ENCODE measurements around the gene ADCY4.

The ADCY4 gene

DNA sequence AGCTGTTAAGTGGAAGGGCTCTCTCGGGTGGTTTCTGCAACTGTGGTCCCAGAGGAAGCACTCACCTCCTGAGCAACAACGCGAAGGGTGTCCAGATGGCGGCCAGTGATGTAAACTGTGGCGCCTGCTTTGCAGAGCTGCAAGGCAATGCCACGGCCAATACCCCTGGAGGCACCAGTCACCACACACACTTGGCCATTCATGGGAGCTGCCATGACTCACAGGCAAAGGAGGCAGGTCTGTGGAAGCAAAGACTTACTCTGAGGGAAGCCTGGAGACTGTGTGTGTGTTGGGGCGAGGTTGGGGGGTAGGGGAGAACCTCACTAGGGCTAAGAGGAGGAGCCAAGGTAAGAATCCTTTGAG is 36.0 kb downstream of the ADCY4 start:
- DNase-seq (ENCODE audit: low read depth, low spot score), result no peak

DNA sequence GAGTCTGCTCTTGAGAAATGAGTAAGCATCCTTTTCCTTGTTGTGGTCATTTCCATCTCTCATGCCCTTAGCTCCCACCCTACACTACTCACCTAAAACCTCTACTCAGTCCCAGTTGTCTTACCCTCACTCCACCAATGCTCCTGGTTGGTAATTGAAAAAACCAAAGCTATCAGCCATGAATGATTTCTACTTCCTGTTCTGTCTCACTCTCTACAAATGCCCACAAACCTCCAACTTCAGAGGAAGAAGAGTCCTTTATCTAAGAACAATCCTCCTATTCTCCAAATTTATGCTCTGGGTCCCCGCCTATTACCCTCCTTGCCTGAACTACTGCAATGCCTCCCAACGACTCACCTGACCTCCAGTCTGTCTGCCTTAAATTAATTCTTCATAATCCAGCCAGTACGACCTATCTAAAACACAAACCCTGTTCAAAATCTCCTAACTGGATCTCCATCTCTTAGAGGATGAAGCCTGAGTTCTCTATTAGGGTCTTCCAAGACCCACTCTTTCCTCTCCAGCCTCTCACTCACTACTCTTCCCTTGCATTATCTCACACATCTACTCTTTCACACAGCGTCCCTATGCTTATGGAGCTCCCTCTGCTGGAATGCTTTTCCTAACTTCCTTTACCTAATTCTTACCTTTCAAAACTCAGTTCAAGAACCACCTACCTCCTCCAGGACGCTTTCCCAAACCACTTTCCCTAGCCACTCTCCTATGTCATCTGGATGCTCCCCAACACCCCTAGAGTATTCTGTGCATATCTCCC is 37.5 kb downstream of the ADCY4 start:
- no peak for DNase-seq (ENCODE audit: low read depth, low spot score)

DNA sequence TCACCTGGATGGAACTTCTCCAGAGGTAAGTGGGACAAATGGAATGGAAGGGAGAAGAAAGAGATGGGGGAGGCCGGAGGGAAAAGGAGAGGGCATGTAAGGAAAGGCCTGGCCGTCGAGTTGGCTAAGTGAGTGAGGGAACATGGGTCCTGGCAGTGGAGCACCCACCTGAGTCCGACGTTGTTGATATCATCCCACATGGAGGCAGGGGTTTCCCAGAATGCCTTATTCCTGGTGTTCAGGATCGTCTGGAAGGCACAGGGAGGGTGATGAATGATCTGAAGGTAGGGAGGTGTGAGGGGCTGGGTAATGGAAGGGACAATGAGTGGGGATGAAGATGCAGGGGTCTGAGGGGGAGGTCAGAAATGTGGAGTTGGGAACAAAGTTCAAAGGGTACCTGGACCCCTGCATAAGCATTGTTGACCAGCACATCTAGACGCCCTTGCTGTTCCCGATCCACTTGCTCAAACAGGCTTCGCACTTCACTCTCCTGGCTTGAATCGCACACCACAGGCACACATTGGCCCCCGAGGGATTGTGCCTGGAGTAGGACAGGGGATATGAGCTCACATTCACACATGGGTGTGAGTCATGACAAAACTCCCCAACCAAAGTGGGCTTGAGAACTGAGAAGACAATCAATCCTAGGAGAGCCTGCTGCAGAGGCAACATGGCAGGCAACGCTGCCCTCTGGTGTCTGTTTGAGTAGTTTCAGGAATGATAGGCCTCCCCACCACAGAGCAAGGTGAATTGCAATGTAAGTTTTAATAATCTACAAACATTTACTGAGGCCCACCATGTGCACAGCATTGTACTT is 38.3 kb downstream of the ADCY4 start:
- peak; percentile 47 for DNase-seq (ENCODE audit: low read depth, low spot score)

DNA sequence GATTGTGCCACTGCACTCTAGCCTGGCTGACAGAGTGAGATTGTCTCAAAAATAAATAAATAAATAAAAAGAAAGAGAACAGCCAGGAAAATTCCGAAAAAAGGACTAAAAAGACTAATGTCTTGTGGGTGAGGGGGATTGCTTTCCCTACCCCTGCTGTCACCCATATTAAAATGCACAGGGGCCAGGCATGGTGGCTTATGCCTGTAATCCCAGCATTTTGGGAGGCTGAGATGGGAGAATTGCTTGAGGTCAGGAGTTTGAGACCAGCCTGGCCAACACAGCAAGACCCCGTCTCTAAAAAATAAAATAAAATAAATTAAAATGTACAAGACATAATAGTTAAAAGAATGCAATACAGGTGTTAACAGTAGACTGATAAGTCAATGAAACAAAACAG is 41.3 kb downstream of the ADCY4 start:
- no peak for DNase-seq (ENCODE audit: low read depth, low spot score)

DNA sequence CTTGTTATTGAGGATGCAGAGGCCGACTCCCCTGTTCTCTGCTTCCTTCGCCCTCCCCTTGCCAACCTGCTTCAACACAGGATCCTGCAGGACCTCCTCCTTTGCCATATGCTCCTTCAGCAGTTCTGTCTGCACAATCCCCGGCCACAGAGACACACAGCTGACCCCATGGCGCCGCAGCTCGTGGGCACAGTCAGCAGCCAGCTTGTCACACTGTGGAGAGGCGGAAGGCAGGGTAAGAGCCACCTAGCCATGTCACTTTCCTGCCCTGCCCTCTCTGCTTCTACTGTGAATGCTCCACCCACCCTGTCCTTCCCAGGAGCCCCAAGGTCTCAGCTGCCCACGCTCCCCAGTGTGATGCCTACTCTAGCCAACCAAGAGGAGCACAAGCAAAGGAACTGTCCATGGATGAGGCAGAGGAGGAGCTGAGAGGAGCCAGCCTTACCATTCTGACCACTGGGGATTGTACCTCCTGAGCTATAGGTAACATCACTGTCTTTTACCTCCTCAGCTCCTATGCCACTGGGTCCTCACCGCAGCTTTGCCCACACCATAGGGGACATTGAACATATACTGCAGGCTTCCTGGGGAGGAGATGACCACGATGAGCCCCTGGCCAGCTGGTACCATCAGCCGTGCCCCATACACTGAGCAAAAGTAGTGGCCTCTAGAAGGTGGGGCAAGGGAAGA is 42.6 kb downstream of the ADCY4 start:
- DNase-seq (ENCODE audit: low read depth, low spot score), result no peak

DNA sequence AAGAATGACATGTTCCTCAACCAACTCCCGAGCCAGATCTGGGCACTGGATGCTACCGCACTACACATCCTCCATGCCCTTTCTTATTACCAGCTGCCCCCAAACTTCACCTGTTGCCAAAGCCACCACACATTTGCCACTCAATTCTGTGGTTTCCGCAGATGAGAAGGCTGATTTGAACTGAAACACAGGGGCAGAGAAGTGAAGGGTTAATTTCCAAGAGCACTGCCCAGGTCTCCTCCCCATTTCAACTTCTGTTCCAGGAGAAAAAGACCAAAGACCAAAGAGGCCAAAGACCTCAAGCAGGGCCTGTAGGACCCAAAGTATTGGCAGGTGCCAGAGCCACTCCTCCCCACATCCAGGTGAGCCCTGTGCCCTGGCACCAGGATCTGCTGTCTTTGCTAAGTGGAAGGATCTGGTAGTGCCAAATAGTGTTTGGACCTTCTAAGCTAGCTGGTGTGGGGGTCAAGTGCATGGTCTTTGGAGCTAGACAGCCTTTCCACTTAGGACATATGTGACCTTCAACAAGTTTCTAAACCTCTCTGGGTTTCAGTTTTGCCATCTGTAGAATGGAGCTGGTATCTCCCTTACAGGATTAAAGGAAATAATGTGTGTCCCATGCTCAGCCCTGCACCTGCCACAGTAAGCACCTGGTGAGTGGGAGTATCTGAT is 43.3 kb downstream of the ADCY4 start:
- no peak for DNase-seq (ENCODE audit: low read depth, low spot score)

DNA sequence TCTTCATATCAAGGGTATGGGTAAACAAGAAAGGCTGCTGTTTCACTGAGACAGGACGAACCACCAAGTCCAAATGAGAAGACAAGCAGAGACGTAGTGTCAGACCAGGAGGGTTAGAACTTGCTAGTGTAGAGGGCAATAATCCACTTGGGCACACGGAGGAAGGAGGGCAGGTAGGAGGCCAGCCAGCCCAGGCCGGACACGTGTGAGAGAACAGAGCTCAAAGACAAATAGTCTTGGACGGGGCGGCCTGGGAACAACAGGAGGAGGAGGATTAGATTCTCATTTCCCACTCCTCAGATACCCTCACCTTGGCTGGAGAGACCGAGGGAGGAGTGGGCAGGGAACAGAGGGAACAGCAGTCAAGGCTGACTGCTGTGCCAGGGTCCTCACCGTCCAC is 44.1 kb downstream of the ADCY4 start:
- no peak for DNase-seq (ENCODE audit: low read depth, low spot score)

DNA sequence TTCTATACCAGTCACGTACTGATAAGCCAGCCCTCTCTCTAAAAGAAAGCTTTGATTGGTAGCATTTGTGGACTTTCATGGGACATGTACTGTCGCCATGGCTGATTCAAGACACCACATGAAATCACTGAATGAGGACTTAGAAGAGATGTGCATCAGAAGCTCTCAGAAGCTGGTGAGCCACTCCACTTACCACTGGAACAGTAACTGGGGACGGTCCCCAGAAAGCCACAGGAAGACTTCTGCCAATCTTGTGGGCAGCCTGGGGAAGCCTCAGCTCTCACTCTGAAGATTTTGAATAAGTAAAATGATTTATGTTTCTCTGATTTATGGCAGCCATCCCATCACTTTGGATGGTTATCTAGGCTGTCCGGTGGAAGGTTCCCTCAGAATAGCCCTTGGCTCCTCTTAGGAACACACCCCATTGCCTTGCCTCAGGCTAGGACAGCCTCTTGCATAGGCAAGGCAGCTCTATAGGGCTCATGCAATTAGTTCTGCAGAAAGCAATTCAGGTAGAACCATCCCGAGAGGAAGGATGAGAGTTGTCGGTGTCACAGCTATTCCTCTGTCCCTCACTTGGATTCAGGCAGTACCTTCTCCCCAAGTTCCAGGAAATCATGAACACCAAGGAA is 45.1 kb downstream of the ADCY4 start:
- no peak for DNase-seq (ENCODE audit: low read depth, low spot score)

DNA sequence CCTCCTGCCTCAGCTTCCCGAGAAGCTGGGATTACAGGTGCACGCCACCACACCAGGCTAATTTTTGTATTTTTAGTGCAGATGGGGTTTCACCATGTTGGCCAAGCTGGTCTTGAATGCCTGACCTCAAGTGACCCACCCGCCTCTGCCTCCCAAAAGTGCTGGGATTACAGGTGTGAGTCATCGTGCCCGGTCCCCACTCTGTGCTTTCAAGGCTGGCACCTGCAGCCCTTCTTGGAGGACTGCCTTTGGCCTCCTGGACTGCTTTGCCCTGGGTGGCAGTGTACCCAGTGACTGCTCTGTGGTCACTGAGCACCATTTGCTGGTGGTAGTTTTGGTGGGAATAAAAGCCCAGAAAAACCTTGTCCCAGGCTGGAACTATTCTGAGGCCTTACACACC is 47.9 kb downstream of the ADCY4 start:
- DNase-seq (ENCODE audit: low read depth, low spot score), result no peak

DNA sequence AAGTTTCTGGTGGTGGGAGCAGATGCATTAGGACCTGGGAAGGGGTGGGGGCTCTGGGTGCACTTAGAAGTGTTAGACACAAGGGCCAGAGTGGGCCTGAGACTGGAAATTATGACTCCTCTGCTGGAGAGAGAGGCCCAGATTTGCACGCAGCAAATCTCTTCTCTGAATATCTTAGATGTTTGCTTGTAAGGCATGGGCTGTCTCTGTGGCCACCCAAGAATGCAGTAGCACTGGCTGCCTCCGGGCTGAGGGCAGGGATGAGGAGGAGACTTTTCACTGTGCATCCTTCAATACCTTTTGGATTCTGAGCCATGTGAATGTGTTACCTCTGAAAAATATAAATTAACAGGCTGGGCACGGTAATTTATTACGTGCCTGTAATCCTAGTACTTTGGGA is 49.5 kb downstream of the ADCY4 start:
- no peak for DNase-seq (ENCODE audit: low read depth, low spot score)

DNA sequence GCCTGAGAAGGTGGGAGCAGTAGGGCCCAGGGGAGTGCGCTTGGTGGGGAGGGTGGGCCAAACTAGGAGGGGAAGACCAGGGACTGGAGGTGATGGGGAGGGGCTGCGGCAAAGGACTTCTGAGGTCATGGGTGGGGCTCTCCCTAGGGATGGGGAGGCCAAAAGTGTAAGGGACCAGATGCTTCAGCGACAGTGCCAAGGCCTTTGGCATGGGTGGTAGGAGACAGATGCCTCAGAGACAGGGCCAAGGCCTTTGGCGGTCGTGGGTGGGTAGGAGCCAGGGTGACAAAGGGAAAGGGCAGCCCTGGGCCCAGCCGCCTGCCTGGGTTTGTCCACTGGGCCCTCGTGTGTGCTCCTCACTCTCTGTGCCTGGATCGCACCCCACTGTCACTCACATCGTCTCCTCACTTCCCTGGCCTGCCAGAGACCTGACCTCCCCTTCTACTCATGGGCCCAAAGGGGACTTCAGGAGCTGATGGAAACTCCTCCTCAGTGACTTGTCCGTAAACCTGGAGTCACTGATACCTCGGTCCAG is 50.3 kb downstream of the ADCY4 start:
- no peak for DNase-seq (ENCODE audit: low read depth, low spot score)

DNA sequence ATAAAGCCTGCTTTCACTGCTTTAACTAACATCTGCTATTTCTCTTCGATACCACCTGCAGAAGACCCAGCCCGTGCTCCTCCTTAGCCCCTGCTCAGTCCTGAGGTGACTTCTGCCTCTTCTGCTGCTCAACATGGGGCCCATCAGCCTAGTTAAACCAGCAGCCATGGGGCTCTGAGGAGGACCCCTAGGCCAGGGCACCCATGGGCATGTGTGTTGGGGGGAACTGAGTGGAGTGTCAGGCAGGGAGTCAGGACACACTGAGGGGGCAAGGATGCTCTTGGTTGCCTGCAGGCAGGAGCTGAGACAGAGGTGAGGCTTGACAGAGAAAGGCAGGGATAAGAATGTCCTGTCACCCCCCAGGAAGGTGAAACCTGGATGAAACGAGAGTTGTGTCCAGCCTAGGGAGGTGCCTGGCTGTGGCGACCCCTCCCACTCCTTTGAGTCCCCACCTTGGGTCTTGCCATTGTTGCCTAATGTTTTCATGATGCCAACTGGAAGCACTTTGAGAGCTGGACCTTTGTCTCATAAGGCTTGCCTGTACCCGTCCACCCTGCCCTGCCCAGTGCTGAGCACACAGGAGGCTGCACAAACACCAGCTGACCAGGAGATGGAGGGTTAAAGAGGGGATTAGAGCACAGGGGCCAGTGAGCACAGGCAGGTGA is 50.9 kb downstream of the ADCY4 start:
- no peak for DNase-seq (ENCODE audit: low read depth, low spot score)

DNA sequence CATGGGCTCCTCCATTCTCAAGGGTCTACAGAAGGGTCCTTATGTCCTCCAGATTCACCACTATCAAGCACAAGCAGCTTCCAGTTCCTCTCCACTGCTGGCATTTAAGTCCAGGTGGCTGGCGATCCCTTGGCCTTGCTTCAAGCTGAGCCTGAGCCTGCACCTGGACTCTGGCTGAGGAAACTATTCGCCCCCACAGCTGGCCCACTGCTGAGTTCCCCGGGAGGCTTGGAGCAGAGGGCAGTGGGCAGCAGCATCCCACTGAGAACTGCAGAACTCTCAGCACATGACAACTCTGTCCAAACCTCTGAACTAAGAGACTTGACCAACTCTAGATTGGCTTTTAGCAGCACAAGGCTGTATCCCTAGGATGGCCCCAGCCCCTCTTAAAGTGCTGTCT is 52.1 kb downstream of the ADCY4 start:
- DNase-seq (ENCODE audit: low read depth, low spot score), result no peak

DNA sequence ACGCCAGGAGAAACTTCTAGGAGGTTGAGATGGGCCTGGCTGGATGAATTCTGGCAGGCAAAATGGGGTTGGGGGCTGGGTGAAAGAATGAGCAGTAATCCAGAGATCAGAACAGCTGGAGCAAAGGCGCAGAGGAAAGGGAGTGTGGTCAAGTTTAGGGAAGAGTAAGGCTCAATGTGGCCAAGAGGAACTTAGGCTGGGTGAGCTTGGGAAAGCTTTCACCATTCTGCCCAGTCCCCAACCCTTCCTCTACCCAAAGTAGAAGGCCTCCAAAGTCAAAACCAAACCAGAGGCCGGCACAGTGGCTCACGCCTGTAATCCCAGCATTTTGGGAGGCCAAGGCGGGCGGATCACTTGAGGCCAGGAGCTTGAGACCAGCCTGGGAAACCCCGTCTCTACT is 53.2 kb downstream of the ADCY4 start:
- DNase-seq (ENCODE audit: low read depth, low spot score), result no peak

DNA sequence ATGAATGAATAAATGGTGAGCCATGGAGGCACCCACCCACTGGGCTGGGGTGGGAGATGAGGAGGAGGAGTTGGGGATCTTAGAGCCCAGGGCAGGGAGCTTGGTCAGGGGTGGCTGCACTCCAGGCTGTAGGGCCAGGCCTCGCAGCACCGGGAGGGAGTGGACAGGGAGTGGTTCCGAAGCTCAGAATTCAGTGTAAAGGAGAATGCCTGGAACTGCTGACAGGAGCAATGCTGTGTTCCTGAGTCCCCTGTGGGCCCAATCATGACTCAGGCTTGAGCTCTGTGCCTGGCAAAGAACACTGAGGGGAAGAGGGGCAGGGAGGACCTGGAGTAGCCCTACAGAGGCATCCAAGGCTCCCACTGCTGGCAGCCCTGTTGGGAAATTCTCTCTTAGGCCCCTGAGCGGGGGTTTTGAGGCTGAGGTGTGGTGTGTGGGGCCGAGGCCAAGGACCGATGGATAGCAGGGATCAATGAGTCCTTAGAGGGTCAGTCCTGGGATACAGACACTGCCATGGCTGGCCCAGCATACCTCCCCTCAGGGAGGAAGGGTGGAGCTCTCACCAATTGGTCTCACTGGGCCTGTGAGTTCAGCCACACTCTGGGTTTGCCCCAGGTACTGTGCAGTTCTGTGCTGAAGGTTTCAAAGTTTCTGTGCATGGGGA is 53.9 kb downstream of the ADCY4 start:
- no peak for DNase-seq (ENCODE audit: low read depth, low spot score)

DNA sequence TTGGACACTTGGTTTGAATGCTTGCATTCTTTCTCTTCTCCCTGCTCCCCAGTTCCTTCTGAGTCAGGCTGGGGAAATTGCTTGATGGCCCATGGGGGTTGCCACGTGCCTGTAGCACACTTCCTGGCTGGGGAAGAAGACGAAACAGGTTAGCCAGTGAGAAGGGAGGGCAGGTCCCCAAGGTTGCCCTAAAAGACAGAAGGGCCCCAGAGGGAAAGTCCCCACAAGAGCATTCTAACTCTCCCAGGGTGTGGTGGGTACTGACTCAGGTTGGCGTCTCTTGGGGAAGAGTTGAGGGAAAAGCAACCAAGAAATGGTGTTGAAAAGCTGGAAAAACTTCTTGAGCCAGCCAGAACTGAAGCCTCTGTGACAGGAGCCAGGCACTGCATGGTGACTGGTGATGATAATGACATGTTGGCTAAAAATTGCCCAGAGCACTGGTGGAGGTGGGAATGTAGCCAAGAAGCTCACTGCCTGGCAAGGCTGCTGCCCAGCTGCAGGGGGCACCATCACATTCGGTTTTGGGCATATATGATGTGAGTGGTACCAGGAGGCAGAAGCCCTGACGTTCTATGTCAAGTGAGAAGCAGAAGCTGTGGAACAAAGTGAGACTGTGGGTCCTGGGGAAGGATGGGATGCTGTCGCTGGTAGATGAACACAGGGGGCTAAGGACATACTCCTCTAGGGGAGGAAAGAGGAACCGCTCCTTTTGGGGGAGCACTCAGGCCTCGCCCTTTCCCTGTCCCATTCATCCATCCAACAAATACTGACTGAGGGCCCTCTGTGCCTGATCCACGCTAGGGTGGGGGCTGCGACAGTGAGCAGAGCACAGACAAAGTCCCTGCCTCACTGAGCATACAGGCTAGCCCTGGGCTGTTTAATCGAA is 55.3 kb downstream of the ADCY4 start:
- no peak for DNase-seq (ENCODE audit: low read depth, low spot score)

DNA sequence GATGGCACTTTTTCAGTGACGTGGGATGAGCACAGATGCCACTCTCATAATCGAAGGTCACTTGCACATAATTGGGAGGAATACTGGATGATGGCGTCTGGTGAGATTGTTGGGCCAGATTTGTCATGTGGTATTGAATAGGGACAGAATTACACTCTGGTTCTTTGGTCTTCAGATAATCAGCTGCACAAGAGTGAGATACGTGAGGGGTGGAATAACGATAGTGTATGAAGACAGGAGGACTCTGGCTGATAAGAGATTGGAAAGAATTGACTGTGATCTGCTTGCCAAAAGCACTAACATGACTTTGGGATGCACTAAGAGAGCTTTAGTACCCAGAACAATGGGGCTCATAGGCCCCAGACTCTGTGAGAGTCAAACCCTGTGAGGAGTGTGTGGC is 56.4 kb downstream of the ADCY4 start:
- DNase-seq (ENCODE audit: low read depth, low spot score), result no peak

DNA sequence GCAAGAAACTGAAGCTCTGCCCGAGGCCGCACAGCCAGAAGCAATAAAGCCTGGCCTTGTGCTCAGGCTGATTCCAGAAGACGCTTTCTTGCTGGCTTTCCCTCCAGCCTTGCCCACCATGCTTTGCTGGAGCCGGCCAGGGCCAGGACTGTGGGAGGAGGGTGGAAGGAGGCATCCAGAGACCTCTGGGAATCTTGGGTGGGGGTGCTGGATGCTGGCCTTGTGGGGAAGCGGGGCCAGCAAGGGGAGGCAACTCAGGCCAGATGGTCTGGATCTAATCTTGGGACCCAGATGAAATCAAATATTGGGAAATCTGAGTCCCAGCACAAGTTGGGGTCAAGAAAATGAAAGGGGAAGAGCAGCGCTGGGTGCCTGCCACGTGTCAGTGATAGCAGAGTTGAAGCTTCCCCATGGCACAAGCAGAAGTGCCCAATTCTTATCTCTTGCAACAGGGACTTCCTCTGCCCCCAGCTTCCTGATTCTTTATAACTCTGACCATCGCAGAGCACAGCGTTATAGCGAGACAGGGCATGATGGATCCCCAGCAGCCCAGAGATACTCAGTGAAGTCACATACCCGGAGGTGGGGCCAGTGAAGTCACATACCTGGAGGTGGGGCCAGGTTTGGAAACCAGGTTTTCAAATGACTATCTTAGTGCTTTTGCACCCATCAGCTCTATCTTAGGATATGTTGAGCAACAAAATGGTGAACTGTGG is 57.1 kb downstream of the ADCY4 start:
- DNase-seq (ENCODE audit: low read depth, low spot score), result no peak

DNA sequence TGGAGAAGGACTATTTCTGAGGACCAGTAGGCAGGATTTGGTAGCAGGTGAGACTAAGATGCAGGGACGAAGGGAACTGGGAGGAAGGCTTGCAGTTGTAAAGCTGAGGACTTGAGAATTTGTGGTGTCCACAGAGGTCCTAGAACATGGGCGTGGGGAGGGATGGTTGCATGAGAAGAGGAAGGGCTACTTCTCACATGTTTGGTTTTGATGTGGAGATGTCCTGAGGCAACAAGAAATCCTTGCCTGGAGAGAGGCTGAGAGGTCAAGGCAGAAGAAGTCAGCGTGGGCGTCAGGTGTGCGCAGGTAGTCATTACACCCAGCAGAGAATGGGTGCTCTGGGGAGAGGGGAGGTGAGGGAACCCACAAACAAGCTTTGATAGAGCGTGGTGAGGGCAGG is 57.8 kb downstream of the ADCY4 start:
- DNase-seq (ENCODE audit: low read depth, low spot score), result no peak
